C4-2B (cell line): Measurements from ENCODE around the gene SNU13.

Source experiments
- H3K27ac ChIP-seq: fragments of 450-650 bp; 2 replicates; pipeline ENCODE4 v1.5.1; 2017
- CTCF ChIP-seq: fragments of 450-650 bp; conservative IDR thresholded peaks from 2 replicates; pipeline ENCODE4 v1.5.1; 2017; ENCODE audit warnings: mild to moderate bottlenecking
- ZFX ChIP-seq: fragments of 450-650 bp; IDR thresholded peaks from 2 replicates; pipeline ENCODE4 v1.6.1; 2017

SNU13 gene

GRCh38 chr22:41709341-41709740 lies 20.7 kb upstream of the SNU13 start:
- TF ChIP-seq ZFX, result no peak
- TF ChIP-seq CTCF, result no peak
- H3K27ac ChIP-seq, result no peak overlapping the region

GRCh38 chr22:41702763-41703162 lies 14.1 kb upstream of the SNU13 start:
- TF ChIP-seq ZFX (no peak), CTCF (no peak)
- no peak overlapping the region for H3K27ac ChIP-seq

GRCh38 chr22:41700108-41700364 lies 11.4 kb upstream of the SNU13 start:
- TF ChIP-seq ZFX, result no peak
- no peak for TF ChIP-seq CTCF
- no peak overlapping the region for H3K27ac ChIP-seq

- TF ChIP-seq CTCF, result no peak
- H3K27ac ChIP-seq, result peak within 1 kb of the TSS; percentile 11; the same call in 1 of the 2 replicates
These were observed 10.8 kb upstream of the SNU13 start, which contains the start of gene MEI1 for GRCh38 chr22:41699264-41700107. MEI1 (plus strand) TSS chr22:41699503; CDS start chr22:41699539, 36 bp downstream.

- TF ChIP-seq CTCF, result peak; percentile 99
- TF ChIP-seq ZFX, result no peak
- no peak overlapping the region; the same call in 1 of the 2 replicates for H3K27ac ChIP-seq
These were observed 8.6 kb upstream of the SNU13 start for GRCh38 chr22:41697126-41697775.

- no peak overlapping the region; the same call in 1 of the 2 replicates for H3K27ac ChIP-seq
These were observed 8.0 kb upstream of the SNU13 start for GRCh38 chr22:41696703-41697102.

More at GRCh38 chr22:41696703-41697102, 8.0 kb upstream of the SNU13 start:
- TF ChIP-seq CTCF (no peak), ZFX (no peak)
